ENCODE results near the gene ZNF554.

DNA sequence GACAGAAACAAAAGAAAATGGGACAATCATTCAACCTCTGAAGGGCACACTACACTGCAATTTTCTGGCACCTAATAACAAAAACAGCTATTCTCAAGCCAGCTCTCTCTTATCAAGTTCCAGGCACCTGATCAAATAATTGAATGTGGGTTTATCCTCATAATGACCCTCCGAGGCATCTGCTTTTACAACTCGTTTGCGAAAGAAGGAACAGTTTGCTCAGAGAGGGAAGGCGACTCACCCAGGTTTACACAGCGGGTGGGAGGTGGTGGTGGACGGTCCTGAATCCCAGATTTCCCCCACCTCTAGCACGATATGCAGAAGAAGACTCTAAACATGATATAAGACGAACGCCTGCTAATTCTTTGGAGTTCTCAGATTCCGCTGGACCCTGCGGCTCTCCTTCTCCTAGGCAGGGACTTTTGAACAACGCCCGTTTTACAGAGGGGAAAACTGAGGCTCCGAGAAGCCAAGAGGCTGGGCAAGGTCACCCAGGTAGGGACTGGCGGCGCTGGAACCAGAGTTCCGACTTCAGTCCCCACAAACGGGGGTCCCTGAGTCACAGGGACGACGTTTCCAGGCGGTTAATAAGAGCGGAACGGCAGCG lies 37.2 kb upstream of the ZNF554 start:
- TF ChIP-seq REST (IDR thresholded peaks at IDR 0.05) (no peak), HDAC2 (IDR thresholded peaks at IDR 0.05) (no peak), POLR2A (IDR thresholded peaks at IDR 0.05; ENCODE audit: low read length) (no peak), CTCF (IDR thresholded peaks at IDR 0.05) (no peak)
